Muscle layer of duodenum (tissue), 2 donors: Measurements from ENCODE around the gene SCLT1.
A peak's percentile ranks its signal among the peaks of the same experiment; 100 is the strongest.
"Not testable (repeated sequence)": the region's sequence is repeated elsewhere in the genome, so short reads cannot be mapped to it uniquely, and the experiment has no call there.

Experiments
- H3K27ac ChIP-seq: one replicate; pipeline ENCODE4 v1.7.0; 2013; ENCODE audit warnings: mild to moderate bottlenecking, low read length
- H3K27me3 ChIP-seq: one replicate; pipeline ENCODE4 v1.7.0; 2013; ENCODE audit warnings: low read depth, mild to moderate bottlenecking, control low read depth, low read length
- H3K36me3 ChIP-seq, 2 donors: one replicate each; pipeline ENCODE4 v1.7.0; 2013; ENCODE audit warnings: low read length in 2 of 2, control low read depth in 1 of 2, mild to moderate bottlenecking in 1 of 2; ENCODE audit not compliant: insufficient read depth in 2 of 2, control insufficient read depth in 1 of 2
- H3K4me1 ChIP-seq, 2 donors: one replicate each; pipeline ENCODE4 v1.7.0; 2013; ENCODE audit warnings: low read length in 2 of 2, mild to moderate bottlenecking in 2 of 2, control low read depth in 1 of 2, moderate library complexity in 1 of 2; ENCODE audit not compliant: insufficient read depth in 2 of 2, control insufficient read depth in 1 of 2
- H3K4me3 ChIP-seq, 2 donors: one replicate each; pipeline ENCODE4 v1.7.0; 2013; ENCODE audit warnings: low read length in 2 of 2, low read depth in 1 of 2, mild to moderate bottlenecking in 1 of 2
- H3K9me3 ChIP-seq, 2 donors: one replicate each; pipeline ENCODE4 v1.7.0; 2013; ENCODE audit warnings: low read length in 2 of 2, control low read depth in 1 of 2, mild to moderate bottlenecking in 1 of 2; ENCODE audit not compliant: control insufficient read depth in 1 of 2
- donor health status: healthy.

Gene SCLT1

DNA sequence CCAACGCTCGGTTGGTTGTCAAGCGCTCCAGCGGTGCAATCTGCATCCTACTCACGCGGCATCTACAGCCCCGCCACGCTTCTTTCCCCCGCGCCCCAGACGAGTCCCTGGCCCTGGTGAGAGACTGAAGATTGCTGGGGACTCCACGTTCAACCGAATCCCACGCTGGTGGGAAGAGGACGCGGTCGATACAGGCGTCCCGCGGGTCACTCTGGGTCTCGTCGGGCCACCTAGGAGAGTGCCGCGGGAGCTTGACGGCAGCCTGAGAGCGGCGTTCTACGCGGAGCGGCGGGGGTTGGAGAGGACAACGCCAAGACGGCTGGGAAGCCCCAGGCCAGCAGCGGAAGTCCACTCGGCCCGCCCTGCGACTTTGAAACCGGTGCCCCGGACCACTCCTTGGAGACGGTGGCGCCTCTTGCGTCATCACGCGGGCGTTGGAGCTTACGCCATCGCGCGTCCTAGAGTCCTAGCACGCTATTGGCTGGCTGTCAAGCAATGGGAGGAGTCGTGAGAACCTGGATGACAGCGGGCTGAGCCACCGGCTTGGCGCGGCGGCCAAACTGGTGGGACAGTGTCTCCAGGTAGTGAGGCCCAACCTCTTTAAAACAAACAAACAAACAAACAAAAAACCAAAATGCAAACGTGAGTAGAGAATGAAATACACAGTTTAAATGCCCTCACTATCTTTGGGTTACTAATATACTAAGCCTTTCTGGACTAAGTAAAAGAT is at the start of gene SCLT1:
Gene SCLT1 (minus strand): TSS at position 349 of the 730 bp plus-strand sequence. CDS start 436 bp downstream, outside the sequence.
- no peaks in the 10 kb centered on the region for H3K36me3 ChIP-seq
- H3K4me3 ChIP-seq: peak within 1 kb of the TSS; percentile 85 to 91
- no peaks in the 10 kb centered on the region for H3K9me3 ChIP-seq
- peaks cover 0 to 20% of the 10 kb centered on the region in 2 donors for H3K4me1 ChIP-seq
- H3K27ac ChIP-seq: peak within 1 kb of the TSS; percentile 95
- no peaks in the 10 kb centered on the region for H3K27me3 ChIP-seq

GRCh38 chr4:129140521-129140920 is 47.2 kb upstream of the SCLT1 start:
- no peaks in the 10 kb centered on the region for H3K4me1 ChIP-seq
- H3K27me3 ChIP-seq: no peaks in the 10 kb centered on the region
- no peaks in the 10 kb centered on the region for H3K9me3 ChIP-seq
- no peak overlapping the region for H3K27ac ChIP-seq
- no peaks in the 10 kb centered on the region for H3K36me3 ChIP-seq
- no peak overlapping the region for H3K4me3 ChIP-seq

DNA sequence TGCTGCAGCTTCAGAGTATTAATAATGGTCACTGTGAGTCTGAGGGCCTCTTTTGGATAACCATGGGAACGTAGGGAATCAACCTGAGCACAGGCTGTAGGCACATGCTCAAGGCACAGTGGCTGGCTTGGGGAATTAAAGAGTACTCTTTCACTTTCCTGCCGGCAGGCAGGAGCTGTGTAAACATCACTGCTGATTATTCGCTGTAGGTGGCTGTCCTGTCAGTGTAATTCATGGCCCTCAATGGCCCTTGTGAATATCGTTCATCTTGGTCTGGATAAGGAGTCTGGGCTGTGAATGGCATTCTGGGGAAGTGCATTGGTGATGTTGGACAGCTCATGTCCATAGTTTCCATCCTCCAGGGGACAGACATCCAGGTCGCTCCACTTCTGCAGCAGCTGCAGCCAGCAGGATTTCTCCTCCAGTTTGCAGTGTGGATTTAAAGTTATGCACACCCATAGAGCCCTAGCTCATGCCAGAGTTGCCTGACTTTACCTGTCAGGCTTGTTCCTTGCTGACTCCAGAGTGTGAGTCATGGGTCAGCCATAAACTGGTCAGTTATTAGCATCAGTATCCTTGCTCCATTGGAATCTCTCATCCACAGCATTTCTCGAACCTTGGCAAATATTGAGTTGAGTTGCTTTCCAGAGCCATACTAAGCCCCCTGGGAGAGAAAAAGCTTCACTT is 45.6 kb upstream of the SCLT1 start:
- H3K36me3 ChIP-seq: no peaks in the 10 kb centered on the region
- H3K4me1 ChIP-seq: no peaks in the 10 kb centered on the region
- H3K4me3 ChIP-seq: no peak overlapping the region
- H3K9me3 ChIP-seq: no peaks in the 10 kb centered on the region
- no peaks in the 10 kb centered on the region for H3K27me3 ChIP-seq
- no peak overlapping the region for H3K27ac ChIP-seq

DNA sequence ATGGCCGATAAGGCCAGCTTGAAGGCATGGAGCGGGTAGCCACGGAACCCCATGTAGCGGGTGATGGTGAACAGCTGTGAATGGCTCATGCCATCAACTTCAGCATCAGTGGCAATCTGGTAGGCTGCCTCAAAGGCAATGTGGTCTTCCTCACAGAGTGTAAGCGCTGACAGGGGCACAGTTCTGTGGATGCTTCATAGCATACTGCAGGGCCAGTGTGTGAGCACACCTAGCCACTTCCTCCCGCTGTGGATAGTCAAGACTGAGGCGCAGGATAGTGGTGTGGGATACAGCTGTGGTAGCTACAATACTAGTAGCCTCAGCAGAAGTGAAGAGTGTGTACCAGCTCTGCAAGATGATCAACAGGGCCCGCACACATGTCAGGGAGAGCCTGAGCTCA is 43.1 kb upstream of the SCLT1 start:
- Histone ChIP-seq H3K4me3 (no peak overlapping the region), H3K9me3 (peaks cover 0 to 1% of the 10 kb centered on the region in 2 donors), H3K4me1 (no peaks in the 10 kb centered on the region), H3K27me3 (no peaks in the 10 kb centered on the region), H3K36me3 (no peaks in the 10 kb centered on the region), H3K27ac (no peak overlapping the region)

DNA sequence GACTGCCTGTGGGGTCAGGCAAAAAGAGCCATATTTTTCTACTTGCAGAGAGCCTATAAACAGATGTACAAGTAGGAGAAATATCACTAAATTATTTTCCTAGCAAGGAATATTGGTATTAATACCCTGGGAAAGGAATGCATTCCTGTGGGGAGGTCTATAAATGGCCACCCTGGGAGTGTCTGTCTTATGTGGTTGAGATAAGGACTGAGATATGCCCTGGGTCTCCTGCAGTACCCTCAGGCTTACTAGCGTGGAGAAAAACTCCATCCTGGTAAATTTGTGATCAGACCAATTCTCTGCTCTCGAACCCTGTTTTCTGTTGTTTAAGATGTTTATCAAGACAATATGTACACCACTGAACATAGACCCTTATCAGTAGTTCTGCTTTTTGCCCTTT is 38.0 kb upstream of the SCLT1 start:
- Histone ChIP-seq H3K4me1 (no peaks in the 10 kb centered on the region), H3K9me3 (peaks cover 0 to 5% of the 10 kb centered on the region in 2 donors), H3K27ac (no peak overlapping the region), H3K27me3 (no peaks in the 10 kb centered on the region), H3K4me3 (no peak overlapping the region), H3K36me3 (no peaks in the 10 kb centered on the region)

GRCh38 chr4:129129143-129129542 is 35.8 kb upstream of the SCLT1 start:
- no peak overlapping the region for H3K27ac ChIP-seq
- H3K4me3 ChIP-seq: no peak overlapping the region
- H3K27me3 ChIP-seq: no peaks in the 10 kb centered on the region
- H3K9me3 ChIP-seq: peaks cover 0 to 7% of the 10 kb centered on the region in 2 donors
- H3K4me1 ChIP-seq: no peaks in the 10 kb centered on the region
- H3K36me3 ChIP-seq: no peaks in the 10 kb centered on the region

GRCh38 chr4:129126614-129127013 is 33.3 kb upstream of the SCLT1 start:
- not testable (repeated sequence) for H3K4me3 ChIP-seq, H3K27me3 ChIP-seq, H3K9me3 ChIP-seq, H3K4me1 ChIP-seq, H3K36me3 ChIP-seq, H3K27ac ChIP-seq

- no peak overlapping the region for H3K27ac ChIP-seq
- H3K4me3 ChIP-seq: no peak overlapping the region
- no peaks in the 10 kb centered on the region for H3K4me1 ChIP-seq
- H3K36me3 ChIP-seq: no peaks in the 10 kb centered on the region
- H3K9me3 ChIP-seq: no peaks in the 10 kb centered on the region
- no peaks in the 10 kb centered on the region for H3K27me3 ChIP-seq
Measured at GRCh38 chr4:129117705-129118104, 24.4 kb upstream of the SCLT1 start.

DNA sequence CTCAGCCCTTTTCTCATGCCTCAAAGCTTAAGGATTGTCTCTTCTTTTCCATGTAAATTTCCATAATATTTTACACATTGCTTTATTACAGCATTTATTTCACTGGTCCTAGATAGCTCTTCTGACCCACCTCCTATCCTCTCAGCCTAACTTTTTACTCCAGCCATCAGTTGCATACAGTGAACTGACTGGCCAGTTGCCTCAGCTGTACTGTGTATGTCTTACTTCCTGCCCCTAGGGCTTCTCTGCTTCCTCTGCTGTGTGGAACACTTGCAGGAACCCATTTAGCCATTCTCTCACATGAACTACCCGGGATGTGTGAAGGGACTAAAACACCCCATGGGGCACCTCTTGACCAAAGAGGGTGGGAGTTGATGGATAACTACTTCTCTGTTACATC is 20.6 kb upstream of the SCLT1 start:
- Histone ChIP-seq H3K4me3 (no peak overlapping the region), H3K36me3 (peaks cover 0 to 17% of the 10 kb centered on the region in 2 donors), H3K9me3 (no peaks in the 10 kb centered on the region), H3K4me1 (no peaks in the 10 kb centered on the region), H3K27me3 (no peaks in the 10 kb centered on the region), H3K27ac (no peak overlapping the region)

DNA sequence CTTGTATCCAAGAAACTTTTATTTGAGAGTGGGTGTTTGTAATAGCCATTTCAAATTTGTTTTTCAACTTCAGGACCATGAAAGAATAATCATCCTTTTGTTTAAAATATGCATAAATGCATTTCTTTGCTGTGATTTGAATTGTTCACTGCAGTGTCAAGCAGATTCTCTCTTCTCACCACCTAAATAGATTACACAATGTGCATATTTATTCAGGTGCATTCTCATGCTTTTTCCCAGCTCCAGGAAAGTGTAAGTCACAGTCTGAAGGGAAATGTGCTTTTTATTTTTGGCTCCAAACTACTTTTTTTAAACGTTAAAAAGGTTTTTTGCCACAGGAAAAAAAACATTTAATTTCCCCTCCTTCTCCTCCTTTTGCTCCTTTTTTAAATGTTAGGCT is 20.1 kb upstream of the SCLT1 start:
- Histone ChIP-seq H3K27me3 (no peaks in the 10 kb centered on the region), H3K9me3 (no peaks in the 10 kb centered on the region), H3K4me3 (no peak overlapping the region), H3K36me3 (peaks cover 0 to 17% of the 10 kb centered on the region in 2 donors), H3K4me1 (no peaks in the 10 kb centered on the region), H3K27ac (no peak overlapping the region)

DNA sequence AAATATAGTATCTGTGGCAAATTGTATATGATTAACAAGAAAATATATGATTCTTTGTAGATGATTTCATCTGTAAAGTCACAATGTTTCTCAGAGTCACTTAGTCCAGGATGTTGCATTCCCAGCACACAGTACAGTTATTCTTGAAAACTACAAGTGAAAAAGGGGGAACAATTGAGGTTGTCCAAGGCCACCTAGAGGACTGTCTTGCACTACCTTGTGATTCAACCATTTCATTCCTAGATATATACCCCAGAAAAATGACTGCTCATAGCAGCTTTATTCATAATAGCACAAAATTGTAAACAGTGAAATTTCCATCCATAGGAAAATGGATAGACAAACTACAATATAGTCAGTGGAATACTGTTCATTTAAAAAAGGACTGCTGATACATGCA is 18.6 kb upstream of the SCLT1 start:
- H3K36me3 ChIP-seq: peaks cover 0 to 17% of the 10 kb centered on the region in 2 donors
- no peaks in the 10 kb centered on the region for H3K9me3 ChIP-seq
- H3K27ac ChIP-seq: no peak overlapping the region
- no peak overlapping the region for H3K4me3 ChIP-seq
- H3K27me3 ChIP-seq: no peaks in the 10 kb centered on the region
- no peaks in the 10 kb centered on the region for H3K4me1 ChIP-seq
